Medulla oblongata (tissue), 1 donor: Measurements from ENCODE around the gene GABRG3.

Source experiments
- DNase-seq: peaks from one replicate; pipeline ENCODE4 v3.0.0-alpha.2; 2015; ENCODE audit errors: extremely low spot score

GABRG3 gene

GRCh38 chr15:27499191-27499590 is 528.2 kb downstream of the GABRG3 start:
- peak; percentile 31 for DNase-seq

GRCh38 chr15:27499719-27500118 is 528.7 kb downstream of the GABRG3 start:
- DNase-seq = no peak

- DNase-seq = no peak
Observed at GRCh38 chr15:27500206-27500605, 529.2 kb downstream of the GABRG3 start.

- no peak for DNase-seq
Observed at GRCh38 chr15:27506752-27507151, 535.8 kb downstream of the GABRG3 start.

GRCh38 chr15:27509014-27509413 is 538.0 kb downstream of the GABRG3 start:
- DNase-seq = no peak

- DNase-seq = no peak
Observed at GRCh38 chr15:27512281-27513001, 541.5 kb downstream of the GABRG3 start.

- DNase-seq = no peak
Observed at GRCh38 chr15:27514526-27514925, 543.5 kb downstream of the GABRG3 start.

GRCh38 chr15:27527490-27528067 is 556.6 kb downstream of the GABRG3 start:
- no peak for DNase-seq

- no peak for DNase-seq
Observed at GRCh38 chr15:27529399-27529798, 558.4 kb downstream of the GABRG3 start.

- no peak for DNase-seq
Observed at GRCh38 chr15:27530994-27531393, 560.0 kb downstream of the GABRG3 start.

- no peak for DNase-seq
Observed at GRCh38 chr15:27532358-27532757, 561.4 kb downstream of the GABRG3 start.

- no peak for DNase-seq
Observed at GRCh38 chr15:27535445-27536129, 564.6 kb downstream of the GABRG3 start.

GRCh38 chr15:27538325-27538724 is 567.3 kb downstream of the GABRG3 start:
- no peak for DNase-seq

GRCh38 chr15:27541581-27541980 is 570.6 kb downstream of the GABRG3 start:
- DNase-seq = no peak

- no peak for DNase-seq
Observed at GRCh38 chr15:27545494-27546255, 574.7 kb downstream of the GABRG3 start.

GRCh38 chr15:27549746-27550145 is 578.8 kb downstream of the GABRG3 start:
- no peak for DNase-seq

GRCh38 chr15:27550635-27551034 is 579.7 kb downstream of the GABRG3 start:
- DNase-seq = no peak

- no peak for DNase-seq
Observed at GRCh38 chr15:27561816-27562215, 590.8 kb downstream of the GABRG3 start.

- no peak for DNase-seq
Observed at GRCh38 chr15:27563765-27564370, 592.9 kb downstream of the GABRG3 start.

GRCh38 chr15:27564656-27565055 is 593.7 kb downstream of the GABRG3 start:
- no peak for DNase-seq

GRCh38 chr15:27570746-27571145 is 599.8 kb downstream of the GABRG3 start:
- no peak for DNase-seq
